Measurements from ENCODE around the gene RNF224.

Gene RNF224

DNA sequence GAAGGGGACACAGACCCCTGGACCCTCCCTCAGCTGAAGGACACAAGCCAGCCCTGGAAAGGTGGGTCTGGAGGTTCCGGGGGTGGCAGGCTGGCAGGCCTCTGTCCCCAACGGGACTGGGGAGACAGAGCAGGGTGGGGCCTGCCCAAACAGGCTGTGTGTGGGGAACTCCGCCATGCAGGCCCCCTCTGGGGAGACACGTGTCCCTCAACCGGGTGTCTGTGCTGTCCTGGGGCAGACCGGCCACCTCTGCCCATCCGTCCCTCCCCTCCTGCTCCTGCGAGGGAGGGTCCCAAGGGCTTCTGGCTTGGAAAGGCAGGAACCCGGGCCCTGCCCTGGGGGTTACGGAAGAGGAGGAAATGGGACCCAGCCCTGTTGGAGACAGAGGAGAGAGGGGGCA is 4.8 kb downstream of the RNF224 start:
- TF ChIP-seq, protein P1, sequence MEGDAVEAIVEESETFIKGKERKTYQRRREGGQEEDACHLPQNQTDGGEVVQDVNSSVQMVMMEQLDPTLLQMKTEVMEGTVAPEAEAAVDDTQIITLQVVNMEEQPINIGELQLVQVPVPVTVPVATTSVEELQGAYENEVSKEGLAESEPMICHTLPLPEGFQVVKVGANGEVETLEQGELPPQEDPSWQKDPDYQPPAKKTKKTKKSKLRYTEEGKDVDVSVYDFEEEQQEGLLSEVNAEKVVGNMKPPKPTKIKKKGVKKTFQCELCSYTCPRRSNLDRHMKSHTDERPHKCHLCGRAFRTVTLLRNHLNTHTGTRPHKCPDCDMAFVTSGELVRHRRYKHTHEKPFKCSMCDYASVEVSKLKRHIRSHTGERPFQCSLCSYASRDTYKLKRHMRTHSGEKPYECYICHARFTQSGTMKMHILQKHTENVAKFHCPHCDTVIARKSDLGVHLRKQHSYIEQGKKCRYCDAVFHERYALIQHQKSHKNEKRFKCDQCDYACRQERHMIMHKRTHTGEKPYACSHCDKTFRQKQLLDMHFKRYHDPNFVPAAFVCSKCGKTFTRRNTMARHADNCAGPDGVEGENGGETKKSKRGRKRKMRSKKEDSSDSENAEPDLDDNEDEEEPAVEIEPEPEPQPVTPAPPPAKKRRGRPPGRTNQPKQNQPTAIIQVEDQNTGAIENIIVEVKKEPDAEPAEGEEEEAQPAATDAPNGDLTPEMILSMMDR (conservative IDR thresholded peaks at IDR 0.05), result no peak
- no peak overlapping the region for H3K27ac ChIP-seq

DNA sequence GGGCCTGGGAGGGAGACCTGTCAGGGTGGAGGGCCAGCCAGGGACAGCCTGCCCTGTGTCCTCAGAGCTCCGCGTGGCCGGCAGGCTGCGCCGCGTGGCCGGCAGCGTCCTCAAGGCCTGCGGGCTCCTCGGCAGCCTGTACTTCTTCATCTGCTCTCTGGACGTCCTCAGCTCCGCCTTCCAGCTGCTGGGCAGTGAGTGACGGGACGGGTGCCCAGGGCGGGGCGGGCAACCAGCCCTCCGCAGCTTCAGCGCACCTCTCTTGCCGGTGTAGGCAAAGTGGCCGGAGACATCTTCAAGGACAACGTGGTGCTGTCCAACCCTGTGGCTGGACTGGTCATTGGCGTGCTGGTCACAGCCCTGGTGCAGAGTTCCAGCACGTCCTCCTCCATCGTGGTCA is 5.2 kb downstream of the RNF224 start:
- TF ChIP-seq, protein P1 (conservative IDR thresholded peaks at IDR 0.05), result no peak
- H3K27ac ChIP-seq, result no peak overlapping the region

DNA sequence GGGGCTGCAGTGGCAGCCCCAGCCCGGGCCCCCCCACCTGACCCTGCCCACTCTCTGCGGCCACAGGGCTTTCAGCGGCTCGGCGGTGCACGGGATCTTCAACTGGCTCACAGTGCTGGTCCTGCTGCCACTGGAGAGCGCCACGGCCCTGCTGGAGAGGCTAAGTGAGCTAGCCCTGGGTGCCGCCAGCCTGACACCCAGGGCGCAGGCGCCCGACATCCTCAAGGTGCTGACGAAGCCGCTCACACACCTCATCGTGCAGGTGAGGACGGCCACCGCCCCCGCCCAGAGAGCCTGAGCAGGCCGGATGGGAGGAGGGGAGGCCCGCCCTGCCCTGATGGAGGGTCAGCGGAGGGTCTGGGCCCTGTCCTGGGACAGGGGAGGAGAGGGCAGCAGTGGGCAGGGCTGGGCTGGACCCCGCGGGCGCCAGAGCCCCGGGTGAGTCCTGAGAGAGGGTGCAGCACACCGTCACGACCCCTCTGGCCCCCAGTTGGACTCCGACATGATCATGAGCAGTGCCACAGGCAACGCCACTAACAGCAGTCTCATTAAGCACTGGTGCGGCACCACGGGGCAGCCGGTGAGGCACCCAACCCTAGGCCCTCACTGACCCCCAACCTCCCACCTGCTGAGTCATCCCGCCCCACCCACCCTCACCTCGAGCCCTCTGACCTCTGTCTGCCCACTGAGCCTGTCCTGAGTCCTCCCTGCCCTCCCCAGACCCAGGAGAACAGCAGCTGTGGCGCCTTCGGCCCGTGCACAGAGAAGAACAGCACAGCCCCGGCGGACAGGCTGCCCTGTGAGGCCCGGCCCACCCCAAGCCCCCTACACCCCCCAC is 6.1 kb downstream of the RNF224 start:
- TF ChIP-seq, protein P1 (conservative IDR thresholded peaks at IDR 0.05), result no peak
- no peak overlapping the region for H3K27ac ChIP-seq

DNA sequence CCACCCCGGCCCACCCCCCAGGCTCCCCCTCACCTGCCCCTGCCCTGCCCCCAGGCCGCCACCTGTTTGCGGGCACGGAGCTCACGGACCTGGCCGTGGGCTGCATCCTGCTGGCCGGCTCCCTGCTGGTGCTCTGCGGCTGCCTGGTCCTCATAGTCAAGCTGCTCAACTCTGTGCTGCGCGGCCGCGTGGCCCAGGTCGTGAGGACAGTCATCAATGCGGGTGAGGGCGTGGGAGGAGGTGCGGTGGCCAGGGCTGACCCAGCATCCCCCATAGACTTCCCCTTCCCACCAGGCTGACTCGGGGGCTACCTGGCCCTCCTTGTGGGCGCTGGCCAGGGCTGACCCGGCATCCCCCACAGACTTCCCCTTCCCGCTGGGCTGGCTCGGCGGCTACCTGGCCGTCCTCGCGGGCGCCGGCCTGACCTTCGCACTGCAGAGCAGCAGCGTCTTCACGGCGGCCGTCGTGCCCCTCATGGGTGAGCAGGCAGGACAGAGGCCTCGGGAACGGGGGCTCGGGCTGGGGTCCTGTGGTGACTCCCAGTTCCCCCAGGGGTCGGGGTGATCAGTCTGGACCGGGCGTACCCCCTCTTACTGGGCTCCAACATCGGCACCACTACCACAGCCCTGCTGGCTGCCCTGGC is 6.9 kb downstream of the RNF224 start:
- H3K27ac ChIP-seq, result no peak overlapping the region
- TF ChIP-seq, protein P1 (conservative IDR thresholded peaks at IDR 0.05), result no peak

DNA sequence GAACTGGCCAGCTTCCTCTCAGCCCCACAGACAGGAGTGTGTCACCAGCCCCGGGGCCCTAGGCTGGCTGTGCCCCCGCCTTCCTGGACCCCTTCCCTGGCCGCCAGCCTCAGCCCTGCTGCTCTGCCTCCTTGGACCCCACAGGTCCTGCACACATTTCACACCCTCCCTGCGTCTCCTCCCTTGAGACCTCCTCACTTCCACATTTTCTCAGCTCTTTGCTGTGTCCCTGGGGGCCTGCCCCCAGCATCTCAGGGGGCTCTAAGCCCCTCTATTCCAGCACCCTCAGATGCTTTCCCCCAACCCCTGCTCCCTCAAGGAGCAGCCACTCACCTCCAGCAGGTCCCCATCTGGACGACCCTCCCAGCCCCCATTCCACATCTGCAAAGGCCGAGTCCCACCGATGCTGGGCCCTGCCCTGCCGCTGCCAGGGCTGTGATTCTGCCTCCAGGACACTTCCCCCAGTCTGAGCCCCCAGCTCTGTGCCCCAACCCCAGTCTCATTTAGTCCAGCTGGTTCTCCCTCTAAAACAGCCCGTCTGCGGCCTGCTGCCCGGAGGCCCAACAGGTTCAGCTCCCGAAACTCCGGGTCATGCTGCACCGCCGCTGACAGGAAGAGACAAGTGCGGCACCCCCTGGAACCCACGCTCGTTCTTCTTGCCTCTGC is 7.6 kb downstream of the RNF224 start:
- H3K27ac ChIP-seq, result no peak overlapping the region
- TF ChIP-seq, protein P1 (conservative IDR thresholded peaks at IDR 0.05), result no peak

DNA sequence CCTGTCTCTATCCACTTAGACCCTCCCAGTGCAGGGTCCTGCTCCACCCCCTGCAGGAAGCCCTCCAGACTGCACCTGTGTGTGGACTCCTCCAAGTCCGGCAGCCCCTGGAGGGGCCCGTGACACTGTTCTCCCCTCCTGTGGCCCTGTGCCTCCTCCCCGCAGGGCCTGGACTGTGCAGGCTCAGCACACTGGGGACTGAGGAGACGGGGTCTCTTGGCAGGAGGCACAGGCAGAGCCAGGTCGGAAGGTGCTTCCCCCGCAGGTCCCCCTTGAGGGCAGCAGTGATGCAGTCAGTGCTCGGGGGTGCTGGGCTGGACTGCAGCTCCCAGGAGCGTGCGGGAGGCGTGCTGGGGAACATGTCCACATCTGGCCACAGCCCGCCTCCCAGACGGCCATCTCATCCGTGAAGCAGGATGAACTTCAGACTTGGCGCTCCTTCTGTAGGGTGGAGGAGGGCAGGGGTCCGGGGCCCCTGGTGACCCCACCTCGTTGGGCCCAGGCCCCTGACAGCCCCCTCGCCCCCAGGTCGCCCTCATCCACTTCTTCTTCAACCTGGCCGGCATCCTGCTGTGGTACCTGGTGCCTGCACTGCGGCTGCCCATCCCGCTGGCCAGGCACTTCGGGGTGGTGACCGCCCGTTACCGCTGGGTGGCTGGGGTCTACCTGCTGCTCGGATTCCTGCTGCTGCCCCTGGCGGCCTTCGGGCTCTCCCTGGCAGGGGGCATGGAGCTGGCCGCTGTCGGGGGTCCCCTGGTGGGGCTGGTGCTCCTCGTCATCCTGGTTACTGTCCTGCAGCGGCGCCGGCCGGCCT is 8.3 kb downstream of the RNF224 start:
- peak overlapping the region; percentile 100; the same call in 1 of the 2 replicates for H3K27ac ChIP-seq
- TF ChIP-seq, protein P1 (conservative IDR thresholded peaks at IDR 0.05), result no peak
